ENCODE results near the gene FBXL13. TPM values are rescaled to one million over a fixed set of nuclear protein-coding genes. Genes with fewer than 3 reads are reported as not detected.

Gene FBXL13
- total RNA-seq, 1 experiment from 2014 or later: 0.35 TPM

- no peak for TF ChIP-seq CTCF (IDR thresholded peaks at IDR 0.05; ENCODE audit: unreplicated experiment)
- ChIA-PET CTCF (no interaction called here), POLR2A (no interaction called here)
- H3K27me3 Mint-ChIP-seq (ENCODE audit: insufficient read depth, unreplicated experiment): no peaks in the 10 kb centered on the region
- BruUV-seq (replicated peaks): no TSS peak
- H3K4me1 Mint-ChIP-seq (ENCODE audit: insufficient read depth, unreplicated experiment): peaks cover 5% of the 10 kb centered on the region
- H3K36me3 Mint-ChIP-seq (ENCODE audit: insufficient read depth, unreplicated experiment): peaks cover 5% of the 10 kb centered on the region
- H3K9me3 Mint-ChIP-seq (ENCODE audit: unreplicated experiment): no peaks in the 10 kb centered on the region
- DNase-seq (ENCODE audit: unreplicated experiment): no peak
- H3K27ac Mint-ChIP-seq (ENCODE audit: low read depth, unreplicated experiment): no peak overlapping the region
- no peak overlapping the region for H3K4me3 Mint-ChIP-seq (ENCODE audit: unreplicated experiment)
- intact Hi-C loops (cut with micrococcal nuclease): no loop called here
Observed at GRCh38 chr7:102819151-102819550, 255.4 kb downstream of the FBXL13 start.

DNA sequence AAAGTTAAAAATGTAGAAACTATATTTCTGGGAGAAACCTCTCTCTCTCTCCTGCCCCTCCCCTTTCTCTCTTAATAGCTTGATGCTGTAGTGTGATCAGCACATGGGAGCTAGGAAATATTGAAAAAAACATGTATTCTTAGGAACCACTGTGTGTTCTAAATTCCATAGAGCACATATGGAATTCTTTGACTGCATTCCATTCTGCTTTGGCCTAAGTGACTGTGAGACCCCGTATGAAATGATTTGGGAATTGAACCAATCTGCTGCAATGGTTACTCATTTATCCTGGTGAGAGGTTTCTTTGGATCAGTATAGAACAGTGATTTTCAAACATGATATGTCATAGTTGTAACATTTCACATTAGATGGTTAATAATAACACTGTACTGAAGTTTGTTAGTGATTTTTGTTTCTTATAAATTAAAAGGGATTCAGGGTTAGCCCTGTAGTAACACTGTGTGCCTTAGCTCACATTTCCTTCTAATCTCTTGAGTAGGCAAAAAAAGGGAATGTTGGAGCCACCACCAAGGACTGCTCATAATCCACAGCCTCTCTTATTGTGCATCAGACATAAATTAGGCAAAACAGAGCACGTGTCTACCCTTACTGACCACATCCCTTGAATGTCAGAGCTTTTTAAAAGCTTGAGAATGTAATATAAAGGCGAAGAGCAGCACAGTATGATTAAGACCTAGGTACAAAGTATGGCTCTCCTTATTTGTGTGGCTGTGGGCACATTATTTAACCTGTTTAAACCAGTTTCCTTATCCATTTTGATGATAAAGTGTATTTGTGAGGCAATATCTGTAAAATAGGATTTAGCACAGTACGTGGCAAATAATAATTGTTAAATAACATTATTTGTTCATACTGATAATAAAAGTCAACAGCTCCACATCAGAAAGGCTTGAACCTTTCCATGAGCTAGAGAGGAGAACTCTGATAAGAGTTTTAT lies 256.7 kb downstream of the FBXL13 start:
- CTCF ChIA-PET: interaction anchor here (0.5 to 1.0 kb wide), 2 partner anchors 244 to 471 kb away, joined by 3 read pairs; no protein-coding TSS in a partner anchor
- H3K36me3 Mint-ChIP-seq (ENCODE audit: insufficient read depth, unreplicated experiment): peaks cover 13% of the 10 kb centered on the region
- no peaks in the 10 kb centered on the region for H3K27me3 Mint-ChIP-seq (ENCODE audit: insufficient read depth, unreplicated experiment)
- H3K27ac Mint-ChIP-seq (ENCODE audit: low read depth, unreplicated experiment): no peak overlapping the region
- POLR2A ChIA-PET: no interaction called here
- no TSS peak for BruUV-seq (replicated peaks)
- TF ChIP-seq CTCF (IDR thresholded peaks at IDR 0.05; ENCODE audit: unreplicated experiment): no peak
- no peak for DNase-seq (ENCODE audit: unreplicated experiment)
- intact Hi-C loops (cut with micrococcal nuclease): no loop called here
- H3K4me3 Mint-ChIP-seq (ENCODE audit: unreplicated experiment): no peak overlapping the region
- no peaks in the 10 kb centered on the region for H3K9me3 Mint-ChIP-seq (ENCODE audit: unreplicated experiment)
- peaks cover 9% of the 10 kb centered on the region for H3K4me1 Mint-ChIP-seq (ENCODE audit: insufficient read depth, unreplicated experiment)

DNA sequence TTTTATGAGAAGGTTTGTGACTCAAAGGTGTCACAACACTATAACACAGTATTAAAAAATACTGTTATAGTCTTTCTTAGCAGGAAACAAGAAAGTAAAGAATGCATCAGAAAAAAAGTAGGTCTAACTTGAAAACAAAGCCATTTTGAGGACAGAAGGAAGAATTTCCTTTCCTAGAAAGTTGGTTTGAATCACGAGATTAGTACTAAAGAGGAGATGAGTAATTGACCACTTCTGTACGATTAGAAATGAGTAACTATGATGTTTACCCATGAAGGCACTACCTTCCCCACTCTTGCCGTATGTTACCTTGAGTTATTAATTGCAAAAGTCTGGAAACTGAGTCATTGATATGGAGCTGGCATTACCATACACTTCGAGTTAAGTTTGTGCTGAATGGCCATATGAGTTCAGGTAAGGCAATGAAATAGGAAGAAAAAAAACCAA lies 260.5 kb downstream of the FBXL13 start:
- peak; percentile 13 for DNase-seq (ENCODE audit: unreplicated experiment)
- no peak overlapping the region for H3K27ac Mint-ChIP-seq (ENCODE audit: low read depth, unreplicated experiment)
- no peak for TF ChIP-seq CTCF (IDR thresholded peaks at IDR 0.05; ENCODE audit: unreplicated experiment)
- intact Hi-C loops (cut with micrococcal nuclease): no loop called here
- BruUV-seq (replicated peaks): no TSS peak
- H3K36me3 Mint-ChIP-seq (ENCODE audit: insufficient read depth, unreplicated experiment): peaks cover 17% of the 10 kb centered on the region
- no peaks in the 10 kb centered on the region for H3K27me3 Mint-ChIP-seq (ENCODE audit: insufficient read depth, unreplicated experiment)
- CTCF ChIA-PET: no interaction called here
- POLR2A ChIA-PET: no interaction called here
- peaks cover 9% of the 10 kb centered on the region for H3K4me1 Mint-ChIP-seq (ENCODE audit: insufficient read depth, unreplicated experiment)
- no peak overlapping the region for H3K4me3 Mint-ChIP-seq (ENCODE audit: unreplicated experiment)
- H3K9me3 Mint-ChIP-seq (ENCODE audit: unreplicated experiment): no peaks in the 10 kb centered on the region

DNA sequence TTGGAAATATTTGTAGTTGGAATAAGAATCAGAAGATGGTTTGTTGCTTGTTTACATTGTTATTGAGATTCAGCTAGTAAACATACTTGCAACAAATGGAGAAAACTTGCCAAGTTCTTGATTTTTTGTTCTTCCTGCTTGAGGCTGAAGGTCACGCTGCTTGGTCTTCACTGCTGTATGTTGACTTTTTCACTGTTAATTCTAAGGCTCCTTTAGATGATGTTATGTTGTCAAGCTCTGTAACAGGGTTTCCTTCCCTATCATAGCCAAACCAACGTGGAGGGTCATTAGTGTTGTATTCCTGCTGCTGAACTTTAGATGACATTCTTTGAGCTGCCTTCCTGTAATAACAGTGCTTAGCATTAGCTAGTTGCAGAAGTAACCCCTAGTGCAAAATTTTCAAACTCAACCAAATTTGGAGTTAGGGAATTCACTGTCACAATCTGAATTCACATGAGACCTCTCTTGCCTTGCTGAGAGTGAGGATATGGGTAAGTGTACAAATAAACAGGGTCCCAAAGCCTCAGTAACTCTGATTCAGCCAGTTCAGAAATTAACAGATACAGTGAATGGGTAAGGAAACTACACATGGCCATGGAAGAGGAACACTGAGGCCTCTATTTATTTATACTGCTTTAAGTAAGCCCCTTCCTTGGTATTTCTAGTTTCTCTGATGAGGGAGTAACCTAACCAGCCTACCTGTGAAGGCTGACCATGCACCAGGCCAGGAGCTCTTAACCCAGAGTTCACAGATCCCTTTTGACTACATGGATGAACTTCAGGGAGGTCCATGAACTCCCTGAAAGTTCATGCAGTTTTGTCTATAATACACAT lies 261.2 kb downstream of the FBXL13 start:
- peaks cover 9% of the 10 kb centered on the region for H3K4me1 Mint-ChIP-seq (ENCODE audit: insufficient read depth, unreplicated experiment)
- ChIA-PET POLR2A (interaction anchor here (0.6 kb wide), 1 partner anchor 182 kb away, joined by 3 read pairs; no protein-coding TSS in a partner anchor), CTCF (interaction anchor here (0.6 kb wide), 1 partner anchor 22 kb away, joined by 3 read pairs; no protein-coding TSS in a partner anchor)
- peaks cover 17% of the 10 kb centered on the region for H3K36me3 Mint-ChIP-seq (ENCODE audit: insufficient read depth, unreplicated experiment)
- H3K9me3 Mint-ChIP-seq (ENCODE audit: unreplicated experiment): no peaks in the 10 kb centered on the region
- H3K27me3 Mint-ChIP-seq (ENCODE audit: insufficient read depth, unreplicated experiment): no peaks in the 10 kb centered on the region
- H3K27ac Mint-ChIP-seq (ENCODE audit: low read depth, unreplicated experiment): no peak overlapping the region
- no peak overlapping the region for H3K4me3 Mint-ChIP-seq (ENCODE audit: unreplicated experiment)
- no peak for DNase-seq (ENCODE audit: unreplicated experiment)
- no TSS peak for BruUV-seq (replicated peaks)
- no peak for TF ChIP-seq CTCF (IDR thresholded peaks at IDR 0.05; ENCODE audit: unreplicated experiment)
- intact Hi-C loops (cut with micrococcal nuclease): no loop called here

All from MCF 10A (cell line).